GM13976 (cell line): Measurements from ENCODE around the gene ARL4C.
"Not testable (repeated sequence)": the region's sequence is repeated elsewhere in the genome, so short reads cannot be mapped to it uniquely, and the experiment has no call there.

ENCODE experiments used
- DNase-seq: peaks from one replicate; pipeline ENCODE4 v3.0.0; 2012; ENCODE audit warnings: low spot score
- CTCF ChIP-seq: IDR thresholded peaks from 2 replicates; pipeline ENCODE4 v1.5.1; 2012; ENCODE audit warnings: borderline replicate concordance, mild to moderate bottlenecking; ENCODE audit not compliant: insufficient read depth; ENCODE audit errors: extremely low read depth, missing control alignments, control extremely low read depth
- in situ Hi-C: fragments of 300-500 bp; cut with MboI; formaldehyde crosslinking; loops from one replicate; pipeline ENCODE4 v1.12.0; 2022; ENCODE audit warnings: low sequenced_read_pairs, mixed read lengths, inconsistent platforms; ENCODE audit not compliant: unreplicated experiment

The ARL4C gene

GRCh38 chr2:234457421-234457820 is 39.5 kb downstream of the ARL4C start:
- in situ Hi-C loops: no loop called here
- no peak for DNase-seq
- no peak for TF ChIP-seq CTCF

- in situ Hi-C loops, DNase-seq: not testable (repeated sequence)
Measured at GRCh38 chr2:234455246-234455645, 41.6 kb downstream of the ARL4C start.

GRCh38 chr2:234454433-234454832 is 42.4 kb downstream of the ARL4C start:
- TF ChIP-seq CTCF: no peak
- in situ Hi-C loops: no loop called here

GRCh38 chr2:234453216-234453615 is 43.7 kb downstream of the ARL4C start:
- no peak for DNase-seq
- no peak for TF ChIP-seq CTCF
- in situ Hi-C loops: no loop called here

More at GRCh38 chr2:234454433-234454832, 42.4 kb downstream of the ARL4C start:
- DNase-seq: no peak

- in situ Hi-C loops: no loop called here
- DNase-seq: no peak
- no peak for TF ChIP-seq CTCF
Measured at GRCh38 chr2:234451852-234452625, 44.8 kb downstream of the ARL4C start.

GRCh38 chr2:234451242-234451641 is 45.6 kb downstream of the ARL4C start:
- no peak for TF ChIP-seq CTCF
- in situ Hi-C loops: no loop called here
- no peak for DNase-seq

- TF ChIP-seq CTCF: no peak
- in situ Hi-C loops: no loop called here
- no peak for DNase-seq
Measured at GRCh38 chr2:234450431-234451124, 46.3 kb downstream of the ARL4C start.
